Ovary (tissue), 9 donors: ENCODE data around the gene IGF1R. TPM values are rescaled to one million over a fixed set of nuclear protein-coding genes. Genes with fewer than 3 reads are reported as not detected.
"Not testable (repeated sequence)": the region's sequence is repeated elsewhere in the genome, so short reads cannot be mapped to it uniquely, and the experiment has no call there.

Experiments used
- DNase-seq, 5 donors: peaks; one replicate each; pipeline ENCODE4 v3.0.0-alpha.2; 2019 to 2020
- H3K27ac ChIP-seq, 2 donors: fragments of 200-600 bp; one replicate each; pipeline versions ENCODE4 v1.5.1 to v1.8.0; 2019 to 2022
- H3K27me3 ChIP-seq: fragments of 200-600 bp; one replicate; pipeline ENCODE4 v1.8.0; 2022
- H3K36me3 ChIP-seq: fragments of 200-600 bp; sonication (generic); one replicate; pipeline ENCODE4 v1.5.1; 2019
- H3K4me1 ChIP-seq: one replicate; pipeline ENCODE4 v1.8.1; 2013; ENCODE audit warnings: mild to moderate bottlenecking, moderate library complexity; ENCODE audit not compliant: insufficient read depth
- H3K4me3 ChIP-seq: fragments of 200-600 bp; sonication (generic); one replicate; pipeline ENCODE4 v1.5.1; 2017
- H3K9me3 ChIP-seq, 2 donors: fragments of 200-600 bp in 1 of 2; sonication (generic) in 1 of 2; one replicate each; pipeline versions ENCODE4 v1.5.1 to v1.8.1; 2013 to 2019; ENCODE audit warnings: mild to moderate bottlenecking in 1 of 2, moderate library complexity in 1 of 2
- EP300 ChIP-seq: sonication (generic); formaldehyde crosslinking; IDR thresholded peaks from one replicate; pipeline ENCODE4 v1.6.1; 2017; ENCODE audit warnings: antibody characterized with exemption
- POLR2A ChIP-seq: fragments of 450-650 bp; IDR thresholded peaks from one replicate; pipeline ENCODE4 v1.6.1; 2017; ENCODE audit warnings: antibody characterized with exemption, mild to moderate bottlenecking, moderate library complexity
- WGBS, 3 donors: extraction: QIAGEN DNeasy Blood & Tissue Kit in 1 of 3; methylation state at CpG; one replicate each; pipeline versions ENCODE4 v1.1.5 to v1.1.7; 2013 to 2017; 5-methylcytosine and 5-hydroxymethylcytosine counted together
- intact Hi-C, 4 donors: fragments of 100-400 bp; cut with DNase I; formaldehyde crosslinking; loops; one replicate each; pipeline versions ENCODE4 v1.11.0 to v1.15.1; 2022 to 2023
- polyA plus RNA-seq, 2 donors: library from polyadenylated mRNA; stranded (reverse); fragments of 200-250 nt in 1 of 2; fragments of 350-450 nt in 1 of 2; fragmentation: Illumina TruSeq in 1 of 2; extraction: RNeasy Lipid Tissue Mini Kit (QIAGEN cat#74804) in 1 of 2; gene quantifications; one replicate each; pipeline ENCODE4 v1.2.3, GENCODE V29; 2013 to 2014
- total RNA-seq, 7 donors: library from RNA; depleted of rRNA in 2 of 7; stranded (reverse); fragments of >200 nt in 2 of 7; fragmentation: NEBNext Ultra II Directional in 3 of 7; extraction: Animal tissue kit (Norgen Biotek cat#: 25700) in 3 of 7; gene quantifications; one replicate each; pipeline versions ENCODE4 v1.1.0 to v1.2.4, GENCODE V29; 2016 to 2023
- TF ChIP-seq, protein P1 (sequence below), 3 donors: fragments of 450-650 bp in 2 of 3; fragments of 200-600 bp in 1 of 3; IDR thresholded peaks; one replicate each; pipeline versions ENCODE4 v1.5.1 to v1.8.0; 2016 to 2022; ENCODE audit warnings: antibody characterized with exemption in 3 of 3, mild to moderate bottlenecking in 1 of 3
- donor health status: DM: no; HTN: no; CAD: no; lungs with moderate emphysema.
- donor health status: DM: no; HTN: no; CAD: no.
- donor health status: Bipolar disorder and iron deficiency.
- donor health status: DM: yes; HTN: yes; CAD: no.
- donor health status: DM: no; HTN: no; CAD: no.
- donor health status: DM: yes; HTN: yes; CAD: no.

IGF1R gene
- total and polyA plus RNA-seq, 9 donors: 15.4 to 88.7 (median 68.9) TPM

DNA sequence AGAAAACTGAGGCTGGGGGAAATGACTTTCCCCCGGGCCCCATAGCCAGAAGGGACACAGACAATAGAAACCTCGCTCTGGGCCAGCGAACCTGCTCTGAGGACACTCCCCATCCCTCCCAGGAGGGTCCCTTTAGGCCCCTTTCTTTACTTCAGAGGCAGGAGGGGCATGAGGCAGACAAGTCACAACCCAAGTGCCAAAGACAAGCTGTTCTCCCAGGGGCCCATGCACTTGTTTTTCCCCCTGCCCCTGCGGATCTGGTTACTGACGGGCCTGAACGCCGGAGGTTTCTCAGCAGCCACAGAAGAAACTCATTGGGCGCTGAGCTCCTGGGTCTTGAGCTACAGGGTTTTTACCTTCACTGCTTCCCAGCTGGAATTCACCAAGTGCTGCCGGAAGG lies 349.4 kb downstream of the IGF1R start:
- no peaks in the 10 kb centered on the region for H3K27me3 ChIP-seq
- DNase-seq: no peak
- intact Hi-C loops: no loop called here
- TF ChIP-seq POLR2A (no peak), EP300 (no peak)
- TF ChIP-seq, protein P1, sequence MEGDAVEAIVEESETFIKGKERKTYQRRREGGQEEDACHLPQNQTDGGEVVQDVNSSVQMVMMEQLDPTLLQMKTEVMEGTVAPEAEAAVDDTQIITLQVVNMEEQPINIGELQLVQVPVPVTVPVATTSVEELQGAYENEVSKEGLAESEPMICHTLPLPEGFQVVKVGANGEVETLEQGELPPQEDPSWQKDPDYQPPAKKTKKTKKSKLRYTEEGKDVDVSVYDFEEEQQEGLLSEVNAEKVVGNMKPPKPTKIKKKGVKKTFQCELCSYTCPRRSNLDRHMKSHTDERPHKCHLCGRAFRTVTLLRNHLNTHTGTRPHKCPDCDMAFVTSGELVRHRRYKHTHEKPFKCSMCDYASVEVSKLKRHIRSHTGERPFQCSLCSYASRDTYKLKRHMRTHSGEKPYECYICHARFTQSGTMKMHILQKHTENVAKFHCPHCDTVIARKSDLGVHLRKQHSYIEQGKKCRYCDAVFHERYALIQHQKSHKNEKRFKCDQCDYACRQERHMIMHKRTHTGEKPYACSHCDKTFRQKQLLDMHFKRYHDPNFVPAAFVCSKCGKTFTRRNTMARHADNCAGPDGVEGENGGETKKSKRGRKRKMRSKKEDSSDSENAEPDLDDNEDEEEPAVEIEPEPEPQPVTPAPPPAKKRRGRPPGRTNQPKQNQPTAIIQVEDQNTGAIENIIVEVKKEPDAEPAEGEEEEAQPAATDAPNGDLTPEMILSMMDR (IDR thresholded peaks at IDR 0.05): no peak
- WGBS, 3 donors: 87 to 93% (median 88%) methylated on average over 9 of the region's 9 CpGs
- no peak overlapping the region for H3K4me3 ChIP-seq
- H3K36me3 ChIP-seq: no peaks in the 10 kb centered on the region
- no peaks in the 10 kb centered on the region for H3K4me1 ChIP-seq
- no peaks in the 10 kb centered on the region for H3K9me3 ChIP-seq
- H3K27ac ChIP-seq: no peak overlapping the region

DNA sequence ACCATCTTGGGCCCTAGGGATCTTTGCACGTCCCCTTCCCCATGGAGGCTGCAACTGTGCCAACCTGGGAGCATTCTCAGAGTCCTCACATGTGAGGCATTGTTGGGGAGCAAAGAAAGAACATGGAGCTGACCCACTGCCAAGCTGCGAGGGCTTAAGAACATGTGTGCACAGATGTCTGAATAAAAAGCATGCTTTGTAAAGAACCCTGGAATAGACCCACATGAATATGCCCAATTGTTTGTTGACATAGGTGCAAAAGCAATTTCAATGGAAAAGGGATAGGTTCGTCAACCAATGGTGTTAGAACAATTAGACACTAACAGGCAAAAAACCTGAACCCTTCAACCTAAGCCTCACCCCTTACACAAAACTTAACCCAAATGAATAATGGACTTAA lies 349.9 kb downstream of the IGF1R start:
- Histone ChIP-seq H3K36me3 (no peaks in the 10 kb centered on the region), H3K27me3 (no peaks in the 10 kb centered on the region), H3K27ac (no peak overlapping the region), H3K4me3 (no peak overlapping the region), H3K9me3 (no peaks in the 10 kb centered on the region), H3K4me1 (no peaks in the 10 kb centered on the region)
- DNase-seq: no peak
- 82 to 92% (median 89%) methylated on average over 3 of the region's 3 CpGs for WGBS, 3 donors
- no peak for TF ChIP-seq EP300
- intact Hi-C loops: no loop called here

DNA sequence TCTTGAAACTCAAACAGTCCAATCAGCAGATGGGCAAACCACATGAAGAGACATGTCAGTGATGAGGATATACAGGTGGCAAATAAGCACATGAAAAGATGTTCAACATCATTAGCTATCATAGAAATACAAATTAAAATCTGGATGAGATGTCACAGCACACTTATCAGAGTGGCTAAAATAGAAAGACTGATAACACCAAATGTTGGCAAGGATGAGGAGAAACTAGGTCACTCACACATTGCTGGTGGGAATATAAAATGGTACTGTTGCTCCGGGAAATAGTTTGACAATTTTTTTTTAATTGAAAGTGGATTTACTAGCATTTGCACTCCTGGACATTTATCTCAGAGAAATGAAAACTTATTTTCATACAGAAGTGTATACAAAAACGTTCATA lies 350.9 kb downstream of the IGF1R start:
- no peaks in the 10 kb centered on the region for H3K9me3 ChIP-seq
- H3K4me3 ChIP-seq: no peak overlapping the region
- no peaks in the 10 kb centered on the region for H3K36me3 ChIP-seq
- no peak overlapping the region for H3K27ac ChIP-seq
- no peak for DNase-seq
- WGBS, 3 donors: 54 to 73% (median 65%) methylated on average over 2 of the region's 2 CpGs
- no peaks in the 10 kb centered on the region for H3K27me3 ChIP-seq
- no peak for TF ChIP-seq POLR2A
- TF ChIP-seq EP300: no peak
- TF ChIP-seq, protein P1 (IDR thresholded peaks at IDR 0.05): no peak
- intact Hi-C loops: no loop called here
- no peaks in the 10 kb centered on the region for H3K4me1 ChIP-seq

DNA sequence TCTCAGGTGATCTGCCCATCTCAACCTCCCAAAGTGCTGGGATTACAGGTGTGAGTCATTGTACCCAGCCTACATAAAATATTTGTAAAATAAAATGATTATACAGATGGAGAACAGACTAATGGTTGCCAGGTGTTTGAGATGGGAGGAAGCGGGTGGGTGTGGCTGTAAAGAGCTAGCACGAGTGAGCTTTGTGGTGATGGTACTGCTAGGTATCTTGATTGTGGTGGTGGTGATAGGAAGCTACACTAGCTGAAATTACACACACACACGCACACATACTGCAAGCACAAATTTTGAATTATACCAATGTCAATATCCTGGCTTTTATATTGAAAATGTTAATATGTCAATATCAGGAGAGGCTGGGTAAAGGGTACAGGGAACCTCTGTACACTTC lies 353.9 kb downstream of the IGF1R start:
- Histone ChIP-seq H3K4me3 (no peak overlapping the region), H3K4me1 (no peaks in the 10 kb centered on the region), H3K36me3 (no peaks in the 10 kb centered on the region), H3K9me3 (no peaks in the 10 kb centered on the region), H3K27me3 (no peaks in the 10 kb centered on the region), H3K27ac (no peak overlapping the region)
- intact Hi-C loops: no loop called here
- TF ChIP-seq, protein P1 (IDR thresholded peaks at IDR 0.05): no peak
- TF ChIP-seq POLR2A (no peak), EP300 (no peak)
- 87 to 89% (median 88%) methylated on average over 3 of the region's 3 CpGs for WGBS, 3 donors
- DNase-seq: no peak

DNA sequence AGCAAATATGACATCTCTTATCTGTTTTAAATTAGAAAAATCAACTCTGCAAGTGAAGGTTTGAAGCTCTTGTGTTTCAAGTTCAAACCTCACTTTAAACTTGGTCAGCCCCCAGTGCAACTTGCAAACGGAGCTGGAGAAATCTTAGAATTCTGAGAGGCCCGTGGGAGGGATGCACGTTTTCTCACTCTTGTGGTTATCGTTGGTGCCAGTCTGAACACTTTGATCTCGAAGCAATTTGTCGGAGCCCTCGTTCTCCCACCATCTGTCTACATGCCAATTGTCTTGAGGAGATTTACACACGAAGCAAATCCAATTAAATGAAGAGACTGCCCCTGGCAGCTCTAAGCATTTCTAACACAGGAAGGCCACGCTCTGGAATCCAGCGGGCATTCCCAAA lies 355.0 kb downstream of the IGF1R start:
- H3K36me3 ChIP-seq, H3K4me1 ChIP-seq, H3K27ac ChIP-seq, DNase-seq, intact Hi-C loops, H3K27me3 ChIP-seq, H3K9me3 ChIP-seq, H3K4me3 ChIP-seq: not testable (repeated sequence)
- WGBS, 3 donors: 50 to 55% (median 53%) methylated on average over 10 of the region's 10 CpGs

DNA sequence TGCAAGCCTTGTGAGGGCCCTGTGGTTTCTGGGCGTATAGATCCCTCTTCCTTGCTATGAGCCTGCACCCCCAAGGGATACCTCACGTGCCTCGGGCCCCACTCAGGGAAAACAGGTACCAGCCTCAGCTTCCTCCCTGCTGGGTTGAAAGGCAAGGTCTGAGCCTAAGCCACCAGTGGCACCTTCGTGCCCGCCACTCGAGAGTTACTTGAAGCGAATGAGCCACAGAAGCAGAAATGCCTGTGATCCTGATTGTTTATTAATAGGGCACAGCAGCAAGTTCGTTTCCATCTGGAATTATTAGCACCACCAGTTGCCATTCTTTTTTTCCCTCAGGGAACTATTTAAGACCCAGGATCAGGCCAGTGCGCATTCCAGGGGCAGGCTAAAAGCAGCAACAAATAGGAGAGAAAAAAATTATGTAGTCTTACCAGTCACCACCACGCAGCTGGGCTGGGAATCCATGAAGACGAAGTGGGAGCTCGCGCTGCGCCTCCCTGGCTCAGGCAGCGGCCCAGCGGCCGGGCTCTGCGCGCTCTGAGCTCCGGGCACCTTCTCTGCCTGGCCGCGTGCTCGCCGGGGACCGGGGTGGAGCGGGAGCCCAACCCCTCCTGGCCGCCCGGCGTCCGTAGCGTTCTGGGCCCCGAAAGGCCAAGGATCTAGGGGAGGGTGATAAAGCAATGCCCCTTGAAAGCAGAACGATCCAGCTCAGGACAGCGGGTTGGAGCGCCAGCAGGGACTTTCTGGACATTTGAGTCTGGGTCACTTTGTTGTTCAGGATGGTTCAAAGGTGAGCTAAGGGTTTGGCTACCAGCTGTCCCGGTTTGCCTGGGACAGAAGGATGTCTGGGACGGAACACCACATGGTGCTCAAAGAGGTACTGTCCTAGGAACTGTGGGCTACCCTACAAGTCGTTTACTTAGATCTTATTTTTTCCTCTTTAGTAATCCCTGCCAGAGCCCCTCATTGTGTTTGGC lies 356.9 kb downstream of the IGF1R start:
- H3K36me3 ChIP-seq, H3K4me3 ChIP-seq, intact Hi-C loops, H3K27ac ChIP-seq, DNase-seq, H3K27me3 ChIP-seq, H3K4me1 ChIP-seq, H3K9me3 ChIP-seq: not testable (repeated sequence)
- 76 to 78% (median 76%) methylated on average over 35 to 36 of the region's 38 CpGs for WGBS, 3 donors
